Left hindlimb (tissue), 1 donor: ENCODE data around the gene NCS1.

ENCODE experiments used
- DNase-seq: peaks from one replicate; pipeline ENCODE4 v3.0.0-alpha.2; 2018

The NCS1 gene

GRCh38 chr9:130172161-130172857 lies at the start of gene NCS1:
TSS of gene NCS1 (plus strand) at chr9:130172404. CDS start at chr9:130172664, 260 bp downstream.
- peak; percentile 92 for DNase-seq

GRCh38 chr9:130122456-130122855 lies 49.7 kb upstream of the NCS1 start:
- no peak for DNase-seq

- DNase-seq: no peak
Observed at GRCh38 chr9:130124085-130124860, 47.9 kb upstream of the NCS1 start.

- DNase-seq: no peak
Observed at GRCh38 chr9:130126721-130127433, 45.3 kb upstream of the NCS1 start.

- no peak for DNase-seq
Observed at GRCh38 chr9:130128251-130128650, 44.0 kb upstream of the NCS1 start.

- no peak for DNase-seq
Observed at GRCh38 chr9:130128733-130129431, 43.3 kb upstream of the NCS1 start.

GRCh38 chr9:130129432-130130061 lies 42.7 kb upstream of the NCS1 start:
- DNase-seq: no peak

GRCh38 chr9:130132746-130133145 lies 39.5 kb upstream of the NCS1 start:
- DNase-seq: no peak

- DNase-seq: no peak
Observed at GRCh38 chr9:130137081-130137640, 35.0 kb upstream of the NCS1 start.

GRCh38 chr9:130137641-130138081 lies 34.5 kb upstream of the NCS1 start:
- DNase-seq: no peak

- DNase-seq: peak; percentile 54
Observed at GRCh38 chr9:130138171-130138653, 34.0 kb upstream of the NCS1 start.

GRCh38 chr9:130138791-130139190 lies 33.4 kb upstream of the NCS1 start:
- DNase-seq: peak; percentile 63

GRCh38 chr9:130139251-130139650 lies 33.0 kb upstream of the NCS1 start:
- no peak for DNase-seq

- no peak for DNase-seq
Observed at GRCh38 chr9:130140706-130141105, 31.5 kb upstream of the NCS1 start.

GRCh38 chr9:130142056-130142455 lies 30.1 kb upstream of the NCS1 start:
- no peak for DNase-seq

- no peak for DNase-seq
Observed at GRCh38 chr9:130142641-130143040, 29.6 kb upstream of the NCS1 start.

GRCh38 chr9:130143279-130143893 lies 28.8 kb upstream of the NCS1 start:
- DNase-seq: no peak

GRCh38 chr9:130143958-130144366 lies 28.2 kb upstream of the NCS1 start:
- peak; percentile 65 for DNase-seq

- DNase-seq: no peak
Observed at GRCh38 chr9:130144703-130145102, 27.5 kb upstream of the NCS1 start.

- DNase-seq: no peak
Observed at GRCh38 chr9:130145658-130146057, 26.5 kb upstream of the NCS1 start.

GRCh38 chr9:130147198-130147597 lies 25.0 kb upstream of the NCS1 start:
- DNase-seq: no peak
